Fibroblast of mammary gland (primary cell): ENCODE results near the gene COG5.
"Not testable (repeated sequence)": the region's sequence is repeated elsewhere in the genome, so short reads cannot be mapped to it uniquely, and the experiment has no call there.

Experiments
- DNase-seq: peaks from one replicate; pipeline ENCODE4 v3.0.0-alpha.2; 2010; ENCODE audit warnings: low read depth
- H3K4me3 ChIP-seq: 2 replicates; pipeline ENCODE4 v1.5.1; 2011; ENCODE audit warnings: low read depth, mild to moderate bottlenecking, low read length, moderate library complexity; ENCODE audit not compliant: control insufficient read depth
- TF ChIP-seq, protein P1 (sequence below): conservative IDR thresholded peaks from 2 replicates; pipeline ENCODE4 v1.5.1; 2011; ENCODE audit warnings: low read depth, low read length, inconsistent platforms; ENCODE audit not compliant: control insufficient read depth, insufficient read depth

COG5 gene

DNA sequence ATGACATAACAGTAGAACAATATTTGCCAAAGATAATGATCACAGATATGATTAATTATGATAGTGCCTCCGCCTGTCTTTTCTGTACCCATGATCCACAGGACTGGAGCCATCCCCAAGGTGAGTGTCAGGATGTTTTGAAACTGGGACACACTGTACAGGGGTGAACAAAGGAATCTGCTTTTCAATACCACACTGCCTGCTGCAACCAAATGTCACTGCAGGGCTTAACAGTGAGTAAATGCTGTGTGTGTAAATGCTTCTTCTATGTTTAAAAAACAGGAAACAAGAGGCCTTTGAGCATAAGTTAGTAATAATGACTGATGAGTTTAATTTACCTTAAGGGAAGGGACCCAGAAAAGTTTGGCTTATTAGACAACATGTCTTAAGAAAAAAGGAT is 329.7 kb downstream of the COG5 start:
- DNase-seq = no peak
- H3K4me3 ChIP-seq = no peak overlapping the region
- TF ChIP-seq, protein P1, sequence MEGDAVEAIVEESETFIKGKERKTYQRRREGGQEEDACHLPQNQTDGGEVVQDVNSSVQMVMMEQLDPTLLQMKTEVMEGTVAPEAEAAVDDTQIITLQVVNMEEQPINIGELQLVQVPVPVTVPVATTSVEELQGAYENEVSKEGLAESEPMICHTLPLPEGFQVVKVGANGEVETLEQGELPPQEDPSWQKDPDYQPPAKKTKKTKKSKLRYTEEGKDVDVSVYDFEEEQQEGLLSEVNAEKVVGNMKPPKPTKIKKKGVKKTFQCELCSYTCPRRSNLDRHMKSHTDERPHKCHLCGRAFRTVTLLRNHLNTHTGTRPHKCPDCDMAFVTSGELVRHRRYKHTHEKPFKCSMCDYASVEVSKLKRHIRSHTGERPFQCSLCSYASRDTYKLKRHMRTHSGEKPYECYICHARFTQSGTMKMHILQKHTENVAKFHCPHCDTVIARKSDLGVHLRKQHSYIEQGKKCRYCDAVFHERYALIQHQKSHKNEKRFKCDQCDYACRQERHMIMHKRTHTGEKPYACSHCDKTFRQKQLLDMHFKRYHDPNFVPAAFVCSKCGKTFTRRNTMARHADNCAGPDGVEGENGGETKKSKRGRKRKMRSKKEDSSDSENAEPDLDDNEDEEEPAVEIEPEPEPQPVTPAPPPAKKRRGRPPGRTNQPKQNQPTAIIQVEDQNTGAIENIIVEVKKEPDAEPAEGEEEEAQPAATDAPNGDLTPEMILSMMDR = no peak

DNA sequence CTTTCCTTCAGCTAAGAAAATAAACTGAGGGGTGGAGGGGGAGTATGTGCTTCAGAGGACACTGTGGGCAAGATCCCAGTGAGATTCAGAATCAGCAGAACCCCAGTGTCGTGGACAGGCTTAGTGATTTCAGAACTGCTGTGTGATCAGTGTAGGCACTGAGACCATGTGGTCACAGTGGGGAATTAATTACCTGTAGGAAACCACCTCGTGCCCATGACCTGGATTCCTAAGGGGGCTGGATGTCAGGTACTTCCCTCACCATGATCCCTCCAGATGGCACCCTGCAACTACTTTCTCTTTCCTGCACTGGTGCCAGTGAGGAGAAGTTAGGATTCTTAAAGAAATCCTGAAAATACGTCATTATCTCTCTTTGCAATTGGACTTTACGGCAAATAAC is 330.5 kb downstream of the COG5 start:
- no peak overlapping the region for H3K4me3 ChIP-seq
- TF ChIP-seq, protein P1 = no peak
- no peak for DNase-seq

DNA sequence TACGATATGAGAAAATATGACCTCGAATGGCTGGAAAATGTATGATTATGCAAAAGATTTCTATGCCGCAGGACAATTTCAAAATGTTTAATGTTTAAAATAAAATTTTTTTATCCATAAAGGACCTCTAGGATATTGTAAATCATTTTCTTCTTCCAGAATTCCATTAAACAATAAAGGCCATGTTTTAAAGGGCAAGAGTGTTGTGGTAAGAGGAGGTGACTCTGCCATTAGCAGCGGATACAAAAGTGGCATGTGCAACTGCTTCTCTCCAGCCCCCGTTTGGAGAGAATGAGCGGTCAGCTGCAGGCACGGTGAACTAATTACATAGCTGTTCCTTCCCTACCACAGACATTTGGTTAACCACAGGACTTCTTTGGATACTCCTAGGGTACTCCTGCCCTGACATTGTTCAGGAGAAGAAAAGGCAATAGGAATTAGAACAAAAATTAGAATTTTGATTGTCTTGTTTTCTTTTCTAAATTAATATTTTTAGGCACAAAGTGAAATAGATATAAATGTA is 331.1 kb downstream of the COG5 start:
- H3K4me3 ChIP-seq = no peak overlapping the region
- peak; percentile 66 for DNase-seq
- TF ChIP-seq, protein P1 = no peak

DNA sequence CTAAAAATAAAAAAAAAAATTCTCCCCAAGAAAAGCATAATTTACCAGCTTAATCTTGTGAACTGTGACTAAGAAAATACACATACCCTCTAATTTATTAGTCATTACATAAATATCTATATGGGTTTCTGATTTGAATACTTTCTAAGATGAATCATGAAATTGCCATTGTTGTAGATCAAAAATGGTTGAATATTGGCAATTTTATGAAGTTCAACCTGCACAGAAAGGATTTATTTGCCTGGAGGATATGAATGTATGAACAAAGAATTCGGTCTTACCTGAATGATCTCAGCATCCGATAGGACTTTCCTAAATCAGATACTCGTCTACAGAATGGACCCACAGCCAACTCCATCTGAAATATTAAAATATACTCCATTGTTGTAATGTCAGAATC is 333.4 kb downstream of the COG5 start:
- peak; percentile 34 for DNase-seq
- no peak overlapping the region for H3K4me3 ChIP-seq
- TF ChIP-seq, protein P1 = no peak

DNA sequence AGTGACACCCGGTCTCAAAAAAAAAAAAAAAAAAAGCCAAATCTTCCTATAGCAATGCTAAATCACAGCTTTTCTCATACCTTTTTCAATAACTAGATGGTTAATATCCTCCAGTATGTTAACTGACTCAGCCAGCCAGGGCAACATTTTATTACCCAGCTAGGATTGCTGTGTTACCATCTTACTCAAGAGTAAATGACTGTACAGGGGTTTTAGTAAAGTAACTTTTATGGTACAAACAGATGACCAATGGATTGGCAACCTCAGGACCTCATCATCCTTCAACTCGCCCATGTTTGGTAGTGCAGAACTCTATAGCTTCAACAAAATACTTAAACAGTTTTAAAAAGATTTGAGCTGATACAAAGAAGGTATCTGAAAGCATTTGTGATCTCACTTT is 335.4 kb downstream of the COG5 start:
- DNase-seq = peak; percentile 57
- no peak overlapping the region for H3K4me3 ChIP-seq
- TF ChIP-seq, protein P1 = no peak

DNA sequence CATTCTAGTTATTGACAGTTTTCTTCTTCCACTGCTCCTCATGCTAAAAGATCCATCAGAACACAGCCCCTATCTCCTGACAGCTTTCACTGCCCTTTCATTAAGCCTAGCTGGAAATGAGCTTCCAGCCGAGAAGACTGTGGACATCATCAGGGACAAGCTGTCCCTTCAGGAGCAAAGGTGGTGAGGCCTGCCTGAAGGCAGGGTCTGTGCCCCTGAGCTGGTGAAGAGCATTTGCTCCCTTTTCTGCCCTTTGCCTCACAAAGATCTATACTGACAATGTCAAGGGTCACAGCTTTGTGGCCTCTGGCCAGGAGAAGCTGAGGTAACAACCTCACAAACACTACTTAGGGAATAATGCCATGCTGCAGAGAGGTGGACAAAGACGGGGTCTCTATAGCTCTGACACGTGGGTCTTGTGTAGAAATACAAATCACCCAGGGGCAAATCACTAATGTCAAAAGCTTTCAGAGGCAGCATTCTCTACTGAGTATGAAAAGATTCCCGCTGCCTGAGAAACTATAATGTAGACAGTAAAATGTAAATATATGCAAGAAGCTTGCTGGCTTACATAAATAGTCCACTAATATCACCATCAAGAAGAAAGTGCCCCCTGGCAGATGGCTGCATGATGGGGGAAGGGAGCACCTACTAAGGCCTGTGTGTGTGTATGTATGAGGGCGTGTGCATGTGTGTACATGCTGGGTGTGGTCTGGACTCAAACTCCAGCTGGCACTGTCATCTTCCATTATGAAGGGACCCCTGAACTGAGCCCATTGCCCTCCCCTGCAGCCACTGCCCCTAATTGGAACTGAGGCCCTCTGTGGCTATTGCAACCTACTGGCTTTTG is 339.1 kb downstream of the COG5 start:
- H3K4me3 ChIP-seq = no peak overlapping the region
- TF ChIP-seq, protein P1 = no peak
- no peak for DNase-seq

DNA sequence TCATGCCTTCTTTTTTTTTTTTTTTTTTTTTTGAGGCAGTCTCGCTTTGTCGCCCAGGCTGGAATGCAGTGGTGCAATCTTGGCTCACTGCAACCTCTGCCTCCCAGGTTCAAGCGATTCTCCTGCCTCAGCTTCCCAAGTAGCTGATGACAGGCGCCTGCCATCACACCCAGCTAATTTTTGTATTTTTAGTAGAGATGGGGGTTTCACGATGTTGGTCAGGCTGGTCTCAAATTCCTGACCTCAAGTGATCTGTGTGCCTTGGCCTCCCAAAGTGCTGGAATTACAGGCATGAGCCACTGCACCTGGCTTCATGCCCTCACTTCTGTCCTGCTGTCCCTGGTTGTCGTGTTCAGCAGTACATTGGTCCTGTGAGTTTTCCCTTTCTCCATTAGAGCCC is 342.9 kb downstream of the COG5 start:
- not testable (repeated sequence) for H3K4me3 ChIP-seq

More for the DNA sequence above, 342.9 kb downstream of the COG5 start:
- DNase-seq = not testable (repeated sequence)
